ENCODE data around the gene NRIP2.
A peak's percentile ranks its signal among the peaks of the same experiment; 100 is the strongest.
"Not testable (repeated sequence)": the region's sequence is repeated elsewhere in the genome, so short reads cannot be mapped to it uniquely, and the experiment has no call there.

The NRIP2 gene, protein sequence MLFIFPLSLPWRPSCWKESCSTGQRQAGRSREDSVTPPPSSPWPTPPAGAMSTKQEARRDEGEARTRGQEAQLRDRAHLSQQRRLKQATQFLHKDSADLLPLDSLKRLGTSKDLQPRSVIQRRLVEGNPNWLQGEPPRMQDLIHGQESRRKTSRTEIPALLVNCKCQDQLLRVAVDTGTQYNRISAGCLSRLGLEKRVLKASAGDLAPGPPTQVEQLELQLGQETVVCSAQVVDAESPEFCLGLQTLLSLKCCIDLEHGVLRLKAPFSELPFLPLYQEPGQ

DNA sequence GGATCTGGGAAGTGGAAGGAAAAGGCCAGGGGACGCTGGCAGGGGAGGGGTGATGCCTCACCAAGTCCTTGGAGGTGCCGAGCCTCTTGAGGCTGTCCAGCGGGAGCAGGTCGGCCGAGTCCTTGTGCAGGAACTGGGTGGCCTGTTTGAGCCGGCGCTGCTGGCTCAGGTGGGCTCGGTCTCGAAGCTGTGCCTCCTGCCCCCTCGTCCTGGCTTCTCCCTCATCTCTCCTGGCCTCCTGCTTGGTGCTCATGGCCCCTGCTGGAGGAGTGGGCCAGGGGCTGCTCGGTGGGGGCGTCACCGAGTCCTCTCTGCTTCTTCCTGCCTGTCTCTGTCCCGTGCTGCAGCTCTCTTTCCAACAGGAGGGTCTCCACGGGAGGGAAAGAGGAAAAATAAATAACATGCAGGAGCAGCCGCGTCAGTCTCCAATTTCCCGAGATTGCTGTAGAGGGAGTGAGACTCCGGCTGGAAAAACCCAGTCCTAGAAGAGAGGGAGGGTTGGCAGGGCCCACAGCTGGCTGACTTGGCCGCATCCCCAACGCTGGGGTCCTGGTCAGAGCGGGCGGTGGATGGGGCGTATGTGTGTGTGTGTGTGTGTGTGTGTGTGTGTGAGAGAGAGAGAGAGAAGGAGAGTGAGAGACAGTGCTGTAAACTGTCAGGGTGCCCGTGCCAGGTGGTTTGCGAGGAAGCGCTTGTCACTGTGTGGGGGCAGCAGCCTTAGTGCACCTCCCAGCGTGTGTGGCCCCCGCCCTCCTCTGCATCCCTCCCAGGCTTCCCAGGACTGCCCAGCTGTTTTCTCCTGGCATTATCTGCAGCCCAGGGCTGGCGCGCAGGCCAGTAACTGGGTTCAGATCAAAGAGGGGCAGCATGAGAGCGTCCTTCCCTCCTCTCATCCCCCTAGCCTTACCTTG, at the start of gene NRIP2:
NRIP2 (minus strand) TSS at position 455 of the 911 bp plus-strand sequence; CDS start at position 403, 52 bp downstream.
- Histone ChIP-seq H3K9ac (ENCODE audit: low read length in 2 of 2) (peak within 1 kb of the TSS in 1 of 2 donors; percentile 36), H3K9me3 (ENCODE audit: control insufficient read depth in 2 of 2, low read length in 2 of 2) (no peaks in the 10 kb centered on the region), H3K36me3 (ENCODE audit: control insufficient read depth in 2 of 2, insufficient read depth in 2 of 2, low read length in 2 of 2) (peaks cover 4 to 8% of the 10 kb centered on the region in 2 donors), H3K27ac (ENCODE audit: low read length) (peak within 1 kb of the TSS; percentile 6), H3K27me3 (ENCODE audit: control insufficient read depth in 1 of 2, insufficient read depth in 2 of 2, low read length in 2 of 2) (no peaks in the 10 kb centered on the region), H3K4me1 (ENCODE audit: control insufficient read depth, insufficient read depth, low read length) (peaks cover 18% of the 10 kb centered on the region), H3K4me3 (ENCODE audit: low read length in 2 of 2) (peak within 1 kb of the TSS; percentile 42 to 64)

DNA sequence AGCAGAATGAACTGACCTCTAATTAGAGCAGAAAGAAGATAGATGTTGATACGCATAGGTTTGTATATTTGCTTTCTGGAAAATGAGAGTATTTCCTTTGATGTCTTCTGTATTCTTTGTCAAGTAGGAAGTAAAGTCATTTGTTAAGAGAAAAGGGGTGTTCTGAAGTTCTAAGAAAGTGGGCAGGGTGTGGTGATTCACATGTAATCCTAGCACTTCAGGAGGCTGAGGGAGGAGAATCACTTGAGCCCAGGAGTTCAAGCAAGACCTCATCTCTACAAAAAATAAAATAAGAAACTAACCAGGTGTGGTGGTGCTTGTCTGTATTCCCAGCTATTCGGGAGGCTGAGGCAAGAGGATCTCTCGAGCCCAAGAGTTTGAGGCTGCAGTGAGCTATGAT, 45.0 kb upstream of the NRIP2 start:
- Histone ChIP-seq H3K4me1 (ENCODE audit: control insufficient read depth, insufficient read depth, low read length) (peaks cover 19% of the 10 kb centered on the region), H3K9me3 (ENCODE audit: control insufficient read depth in 2 of 2, low read length in 2 of 2) (no peaks in the 10 kb centered on the region), H3K36me3 (ENCODE audit: control insufficient read depth in 2 of 2, insufficient read depth in 2 of 2, low read length in 2 of 2) (no peaks in the 10 kb centered on the region), H3K9ac (ENCODE audit: low read length in 2 of 2) (no peak overlapping the region), H3K27me3 (ENCODE audit: control insufficient read depth in 1 of 2, insufficient read depth in 2 of 2, low read length in 2 of 2) (no peaks in the 10 kb centered on the region), H3K4me3 (ENCODE audit: low read length in 2 of 2) (no peak overlapping the region), H3K27ac (ENCODE audit: low read length) (no peak overlapping the region)

DNA sequence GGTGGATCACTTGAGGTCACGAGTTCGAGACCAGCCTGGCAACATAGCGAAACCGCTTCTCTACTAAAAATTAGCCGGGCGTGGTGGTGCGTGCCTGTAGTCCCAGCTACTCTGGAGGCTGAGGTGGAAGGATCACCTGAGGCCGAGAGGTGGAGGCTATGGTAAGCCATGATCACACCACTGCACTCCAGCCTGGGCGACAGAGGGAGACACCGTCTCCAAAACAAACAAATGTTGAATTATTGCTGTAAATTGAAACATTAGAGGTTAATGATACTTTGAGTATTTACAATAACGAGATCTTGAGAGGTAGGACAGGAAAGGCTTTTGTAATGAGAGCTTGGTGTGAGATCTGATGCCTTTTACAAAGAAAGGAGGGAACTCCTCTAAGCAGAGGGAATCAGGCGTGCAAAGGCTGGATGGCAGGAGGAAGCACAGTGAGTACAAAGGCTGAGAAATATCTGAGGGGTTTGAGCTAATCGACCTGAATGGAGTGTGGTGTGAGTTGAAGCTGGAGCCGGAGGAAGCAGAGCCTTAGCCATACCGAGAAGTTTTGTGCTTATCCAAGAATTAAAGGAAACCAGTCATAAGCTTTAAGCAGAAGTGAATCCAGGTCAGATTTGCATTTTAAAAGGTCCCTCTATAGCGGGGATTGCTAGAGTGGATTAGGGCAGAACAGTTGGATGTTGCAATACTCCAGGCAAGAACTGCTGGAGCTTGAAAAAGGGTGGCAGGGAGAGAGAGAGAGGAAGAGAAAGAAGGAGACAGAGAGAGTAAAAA, 43.3 kb upstream of the NRIP2 start:
- H3K36me3 ChIP-seq (ENCODE audit: control insufficient read depth in 2 of 2, insufficient read depth in 2 of 2, low read length in 2 of 2) = no peaks in the 10 kb centered on the region
- H3K9me3 ChIP-seq (ENCODE audit: control insufficient read depth in 2 of 2, low read length in 2 of 2) = no peaks in the 10 kb centered on the region
- H3K27me3 ChIP-seq (ENCODE audit: control insufficient read depth in 1 of 2, insufficient read depth in 2 of 2, low read length in 2 of 2) = no peaks in the 10 kb centered on the region
- H3K9ac ChIP-seq (ENCODE audit: low read length in 2 of 2) = peak overlapping the region; percentile 93 to 96
- H3K4me3 ChIP-seq (ENCODE audit: low read length in 2 of 2) = peak overlapping the region; percentile 92 to 94
- peaks cover 19% of the 10 kb centered on the region for H3K4me1 ChIP-seq (ENCODE audit: control insufficient read depth, insufficient read depth, low read length)
- H3K27ac ChIP-seq (ENCODE audit: low read length) = peak overlapping the region; percentile 86

DNA sequence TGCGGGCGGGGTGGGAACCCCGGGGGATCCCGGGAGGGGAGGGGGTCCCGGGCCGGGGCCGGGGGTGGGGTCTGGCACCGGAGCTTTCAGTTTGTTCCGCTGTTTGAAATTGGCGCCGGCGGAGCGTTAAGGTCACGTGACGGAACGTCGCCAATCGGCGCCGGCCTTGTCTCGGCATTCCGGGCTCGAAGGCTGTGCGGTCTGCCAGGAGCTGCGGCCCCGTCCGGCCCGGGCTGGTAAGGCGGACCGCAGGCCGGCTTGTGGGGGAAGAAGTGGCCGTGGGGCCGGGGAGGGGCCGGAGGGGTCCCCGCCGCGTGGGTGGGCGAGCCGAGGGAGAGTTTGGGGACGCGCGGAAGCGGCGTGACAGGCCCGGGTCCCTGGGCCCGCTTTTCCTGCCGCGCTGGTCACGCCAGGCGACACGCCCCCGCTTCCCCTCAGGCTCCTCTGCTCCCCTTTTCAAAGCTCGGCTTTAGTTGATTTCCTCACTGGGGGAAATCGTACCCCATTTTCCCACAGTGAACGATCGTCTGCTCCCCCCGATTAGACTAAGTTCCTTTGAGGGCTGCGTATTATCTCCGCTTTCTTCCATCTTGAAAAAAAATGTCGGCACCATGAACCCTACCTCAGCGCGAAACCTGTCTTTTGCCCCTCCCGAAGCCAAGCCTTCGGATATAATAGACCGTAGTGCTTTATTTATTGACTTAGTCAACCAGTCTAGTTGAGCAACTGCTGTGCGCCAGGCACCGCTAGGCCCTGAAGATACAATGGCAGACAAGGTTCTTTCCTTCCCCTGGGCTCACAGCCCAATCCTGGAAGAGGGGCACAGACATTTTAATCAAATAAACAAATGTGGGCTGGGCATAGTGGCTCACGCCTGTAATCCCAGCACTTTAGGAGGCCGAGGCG, 42.5 kb upstream of the NRIP2 start, which contains the start of the genes FOXM1 and RHNO1:
FOXM1 (minus strand) TSS at position 128 of the 906 bp plus-strand sequence. CDS start 2,696 bp downstream, outside the sequence.
RHNO1 (plus strand) TSS at position 177 of the 906 bp plus-strand sequence. CDS start 8,144 bp downstream, outside the sequence.
- peak within 1 kb of the TSS; percentile 92 to 94 for H3K4me3 ChIP-seq (ENCODE audit: low read length in 2 of 2)
- H3K27me3 ChIP-seq (ENCODE audit: control insufficient read depth in 1 of 2, insufficient read depth in 2 of 2, low read length in 2 of 2) = no peaks in the 10 kb centered on the region
- no peaks in the 10 kb centered on the region for H3K9me3 ChIP-seq (ENCODE audit: control insufficient read depth in 2 of 2, low read length in 2 of 2)
- H3K36me3 ChIP-seq (ENCODE audit: control insufficient read depth in 2 of 2, insufficient read depth in 2 of 2, low read length in 2 of 2) = no peaks in the 10 kb centered on the region
- peaks cover 19% of the 10 kb centered on the region for H3K4me1 ChIP-seq (ENCODE audit: control insufficient read depth, insufficient read depth, low read length)
- H3K9ac ChIP-seq (ENCODE audit: low read length in 2 of 2) = peak within 1 kb of the TSS; percentile 93 to 96
- H3K27ac ChIP-seq (ENCODE audit: low read length) = peak within 1 kb of the TSS; percentile 86

DNA sequence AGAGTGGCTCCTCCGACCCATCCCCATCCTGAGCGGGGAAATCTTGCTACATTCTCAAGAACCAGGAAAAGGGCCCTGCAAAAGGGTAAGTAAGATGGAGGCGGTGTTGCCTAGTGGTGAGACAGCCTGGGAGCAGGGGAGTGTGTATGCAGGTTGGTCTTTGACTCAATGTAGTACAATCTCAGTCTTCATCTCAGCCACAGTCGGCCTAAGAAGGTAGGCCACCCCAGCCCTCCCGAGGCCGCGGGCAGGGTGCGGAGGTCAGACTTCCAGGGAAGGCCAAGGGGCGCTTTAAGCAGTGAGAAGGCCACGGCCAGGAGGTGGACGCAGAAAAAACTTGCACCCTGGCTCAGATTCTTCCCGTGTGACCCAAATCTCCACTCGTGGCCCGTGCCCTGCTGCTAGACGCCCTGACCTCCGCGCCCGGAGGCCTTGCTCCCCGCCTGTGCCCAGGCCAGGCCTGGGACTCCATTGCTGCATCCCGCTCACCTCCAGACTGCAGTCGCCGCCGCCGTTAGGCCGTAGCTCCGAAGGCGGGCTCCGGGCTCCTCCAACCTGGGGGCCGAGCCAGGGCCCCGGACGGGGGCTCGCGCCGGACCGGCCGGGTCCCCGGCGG, 41.7 kb upstream of the NRIP2 start:
- H3K4me1 ChIP-seq (ENCODE audit: control insufficient read depth, insufficient read depth, low read length) = peaks cover 19% of the 10 kb centered on the region
- no peaks in the 10 kb centered on the region for H3K36me3 ChIP-seq (ENCODE audit: control insufficient read depth in 2 of 2, insufficient read depth in 2 of 2, low read length in 2 of 2)
- H3K27ac ChIP-seq (ENCODE audit: low read length) = no peak overlapping the region
- peak overlapping the region in 1 of 2 donors; percentile 38 for H3K9ac ChIP-seq (ENCODE audit: low read length in 2 of 2)
- H3K27me3 ChIP-seq (ENCODE audit: control insufficient read depth in 1 of 2, insufficient read depth in 2 of 2, low read length in 2 of 2) = no peaks in the 10 kb centered on the region
- H3K4me3 ChIP-seq (ENCODE audit: low read length in 2 of 2) = peak overlapping the region; percentile 92 to 94
- H3K9me3 ChIP-seq (ENCODE audit: control insufficient read depth in 2 of 2, low read length in 2 of 2) = no peaks in the 10 kb centered on the region

DNA sequence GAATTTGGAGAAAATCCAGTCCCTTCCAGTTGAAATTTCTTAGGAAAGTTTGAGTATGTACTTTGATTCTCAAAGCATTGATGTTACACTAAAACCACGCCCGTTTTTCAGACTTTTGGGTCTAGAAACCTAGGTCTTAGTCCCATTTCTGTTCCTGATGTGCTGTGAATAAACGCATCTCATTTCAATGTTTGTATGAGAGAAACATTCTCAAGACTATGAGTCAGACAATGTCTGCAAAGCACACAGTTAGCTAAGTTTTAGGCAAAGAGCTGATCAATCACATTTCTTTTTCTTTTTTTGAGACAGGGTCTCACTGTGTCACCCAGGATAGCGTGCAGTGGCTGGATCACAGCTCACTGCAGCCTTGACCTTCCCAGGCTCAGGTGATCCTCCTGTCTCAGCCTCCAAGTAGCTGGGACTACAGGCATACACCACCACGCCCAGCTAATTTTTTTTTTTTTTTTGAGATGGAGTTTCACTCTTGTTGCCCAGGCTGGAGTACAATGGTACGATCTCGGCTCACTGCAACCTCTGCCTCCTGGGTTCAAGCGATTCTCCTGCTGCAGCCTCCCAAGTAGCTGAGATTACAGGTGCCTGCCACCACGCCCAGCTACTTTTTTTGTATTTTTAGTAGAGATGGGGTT, 34.3 kb upstream of the NRIP2 start:
- not testable (repeated sequence) for H3K27ac ChIP-seq (ENCODE audit: low read length); H3K36me3 ChIP-seq (ENCODE audit: control insufficient read depth in 2 of 2, insufficient read depth in 2 of 2, low read length in 2 of 2); H3K9ac ChIP-seq (ENCODE audit: low read length in 2 of 2); H3K27me3 ChIP-seq (ENCODE audit: control insufficient read depth in 1 of 2, insufficient read depth in 2 of 2, low read length in 2 of 2); H3K4me3 ChIP-seq (ENCODE audit: low read length in 2 of 2); H3K9me3 ChIP-seq (ENCODE audit: control insufficient read depth in 2 of 2, low read length in 2 of 2); H3K4me1 ChIP-seq (ENCODE audit: control insufficient read depth, insufficient read depth, low read length)

DNA sequence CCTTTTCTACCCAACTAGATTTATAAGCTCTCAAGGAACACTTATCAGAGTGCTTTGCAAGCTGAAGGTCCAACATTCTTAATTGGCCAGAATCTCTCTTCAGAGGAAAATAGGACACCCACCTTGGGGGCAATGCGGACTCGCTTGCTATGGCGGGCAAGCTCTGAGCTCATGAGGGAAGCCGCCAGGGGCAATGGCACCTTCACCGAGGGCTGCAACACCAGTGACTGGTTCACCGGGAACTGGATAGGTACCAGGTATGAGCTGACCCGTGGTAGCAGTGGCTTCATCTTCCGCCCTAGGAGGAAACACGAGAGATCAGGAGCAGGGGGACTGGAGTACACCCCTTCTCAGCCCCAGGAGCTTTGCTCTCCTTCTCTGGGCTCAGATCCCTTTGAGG, 29.4 kb upstream of the NRIP2 start:
- Histone ChIP-seq H3K27me3 (ENCODE audit: control insufficient read depth in 1 of 2, insufficient read depth in 2 of 2, low read length in 2 of 2) (no peaks in the 10 kb centered on the region), H3K9me3 (ENCODE audit: control insufficient read depth in 2 of 2, low read length in 2 of 2) (no peaks in the 10 kb centered on the region), H3K4me3 (ENCODE audit: low read length in 2 of 2) (no peak overlapping the region), H3K9ac (ENCODE audit: low read length in 2 of 2) (no peak overlapping the region), H3K36me3 (ENCODE audit: control insufficient read depth in 2 of 2, insufficient read depth in 2 of 2, low read length in 2 of 2) (peaks cover 0 to 2% of the 10 kb centered on the region in 2 donors), H3K4me1 (ENCODE audit: control insufficient read depth, insufficient read depth, low read length) (no peaks in the 10 kb centered on the region), H3K27ac (ENCODE audit: low read length) (no peak overlapping the region)

DNA sequence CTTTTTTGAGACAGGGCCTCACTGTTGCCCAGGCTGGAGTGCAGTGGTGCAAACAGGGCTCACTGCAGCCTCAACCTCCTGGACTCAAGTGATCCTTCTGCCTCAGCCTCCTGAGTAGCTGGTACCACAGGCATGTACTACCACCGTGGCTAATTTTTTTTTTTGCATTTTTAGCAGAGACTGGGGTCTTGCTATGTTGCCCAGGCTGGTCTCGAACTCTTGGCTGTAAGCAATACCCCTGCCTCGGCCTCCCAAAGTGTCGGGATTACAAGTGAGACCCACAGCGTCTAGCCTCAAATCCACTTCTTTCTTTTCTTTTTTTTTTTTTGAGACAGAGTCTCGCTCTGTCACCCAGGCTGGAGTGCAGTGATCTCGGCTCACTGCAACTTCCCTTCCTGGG, 28.6 kb upstream of the NRIP2 start:
- H3K4me1 ChIP-seq (ENCODE audit: control insufficient read depth, insufficient read depth, low read length); H3K27ac ChIP-seq (ENCODE audit: low read length); H3K9ac ChIP-seq (ENCODE audit: low read length in 2 of 2); H3K27me3 ChIP-seq (ENCODE audit: control insufficient read depth in 1 of 2, insufficient read depth in 2 of 2, low read length in 2 of 2); H3K36me3 ChIP-seq (ENCODE audit: control insufficient read depth in 2 of 2, insufficient read depth in 2 of 2, low read length in 2 of 2); H3K9me3 ChIP-seq (ENCODE audit: control insufficient read depth in 2 of 2, low read length in 2 of 2); H3K4me3 ChIP-seq (ENCODE audit: low read length in 2 of 2): not testable (repeated sequence)

DNA sequence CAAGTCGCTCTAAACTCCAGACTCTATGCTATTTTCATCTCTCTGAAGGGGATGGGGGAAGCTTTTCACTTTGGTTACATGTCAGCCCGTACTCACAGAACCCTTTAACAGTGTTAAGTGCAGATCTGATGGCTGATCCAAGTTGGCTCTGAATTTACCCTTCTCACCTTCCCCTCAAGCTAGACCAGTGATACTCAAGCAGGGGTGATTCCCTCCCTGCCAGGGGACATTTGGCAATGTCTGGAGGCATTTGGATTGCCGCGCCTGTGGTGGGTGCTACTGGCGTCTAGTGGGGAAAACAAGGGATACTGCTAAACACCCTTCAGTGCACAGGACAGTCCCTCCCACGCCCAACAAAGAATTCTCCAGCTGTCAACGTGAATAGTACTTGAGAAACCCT, 28.0 kb upstream of the NRIP2 start:
- no peak overlapping the region for H3K9ac ChIP-seq (ENCODE audit: low read length in 2 of 2)
- H3K27ac ChIP-seq (ENCODE audit: low read length) = no peak overlapping the region
- peaks cover 0 to 2% of the 10 kb centered on the region in 2 donors for H3K36me3 ChIP-seq (ENCODE audit: control insufficient read depth in 2 of 2, insufficient read depth in 2 of 2, low read length in 2 of 2)
- H3K4me1 ChIP-seq (ENCODE audit: control insufficient read depth, insufficient read depth, low read length) = no peaks in the 10 kb centered on the region
- no peak overlapping the region for H3K4me3 ChIP-seq (ENCODE audit: low read length in 2 of 2)
- H3K27me3 ChIP-seq (ENCODE audit: control insufficient read depth in 1 of 2, insufficient read depth in 2 of 2, low read length in 2 of 2) = no peaks in the 10 kb centered on the region
- H3K9me3 ChIP-seq (ENCODE audit: control insufficient read depth in 2 of 2, low read length in 2 of 2) = no peaks in the 10 kb centered on the region

Data from stomach smooth muscle (tissue), 2 donors.